Renal cortex interstitium (tissue), 11 donors: ENCODE data around the gene THRB. TPM values are rescaled to one million over a fixed set of nuclear protein-coding genes. Genes with fewer than 3 reads are reported as not detected.

ENCODE experiments used
- DNase-seq, 11 donors: peaks; one replicate each; pipeline ENCODE4 v3.0.0-alpha.2; 2013; ENCODE audit warnings: low read depth in 9 of 11, low spot score in 4 of 11; ENCODE audit errors: extremely low read depth in 1 of 11
- polyA plus RNA-seq, 3 donors: library from polyadenylated mRNA; unstranded; fragments of 120-200 nt; gene quantifications; one replicate each; pipeline ENCODE4 v1.2.1, GENCODE V29; 2013; ENCODE audit not compliant: insufficient read length in 3 of 3

The THRB gene
- polyA plus RNA-seq, 3 donors, result 23.3 to 33.9 (median 26.7) TPM

GRCh38 chr3:24305795-24306467, 188.7 kb downstream of the THRB start:
- DNase-seq, result peak in 2 of 11 donors; percentile 35 to 40

GRCh38 chr3:24303057-24303754, 191.4 kb downstream of the THRB start:
- no peak for DNase-seq

- DNase-seq, result peak in 7 of 11 donors; percentile 26 to 70 (median 54)
Observed at GRCh38 chr3:24302396-24302795, 192.3 kb downstream of the THRB start.

GRCh38 chr3:24300949-24301348, 193.7 kb downstream of the THRB start:
- no peak for DNase-seq

GRCh38 chr3:24299806-24300626, 194.6 kb downstream of the THRB start:
- no peak for DNase-seq

- DNase-seq, result no peak
Observed at GRCh38 chr3:24299246-24299805, 195.3 kb downstream of the THRB start.

- DNase-seq, result no peak
Observed at GRCh38 chr3:24296441-24297205, 198.0 kb downstream of the THRB start.

GRCh38 chr3:24294150-24294549, 200.5 kb downstream of the THRB start:
- no peak for DNase-seq

GRCh38 chr3:24291646-24292045, 203.0 kb downstream of the THRB start:
- no peak for DNase-seq

- DNase-seq, result no peak
Observed at GRCh38 chr3:24290596-24290995, 204.1 kb downstream of the THRB start.

- no peak for DNase-seq
Observed at GRCh38 chr3:24288496-24289236, 206.0 kb downstream of the THRB start.

GRCh38 chr3:24287755-24288450, 206.7 kb downstream of the THRB start:
- DNase-seq, result no peak

- no peak for DNase-seq
Observed at GRCh38 chr3:24286405-24286804, 208.2 kb downstream of the THRB start.

GRCh38 chr3:24278543-24278942, 216.1 kb downstream of the THRB start:
- DNase-seq, result no peak

GRCh38 chr3:24273491-24273890, 221.2 kb downstream of the THRB start:
- no peak for DNase-seq

- no peak for DNase-seq
Observed at GRCh38 chr3:24272875-24273274, 221.8 kb downstream of the THRB start.

GRCh38 chr3:24272408-24272807, 222.2 kb downstream of the THRB start:
- DNase-seq, result no peak

- no peak for DNase-seq
Observed at GRCh38 chr3:24271228-24271627, 223.4 kb downstream of the THRB start.
